ENCODE measurements around the gene ABLIM2.

ABLIM2 gene

GRCh38 chr4:8117278-8117682 lies 41.3 kb downstream of the ABLIM2 start:
- Histone ChIP-seq H3K9me3 (ENCODE audit: control insufficient read depth in 2 of 2, low read length in 2 of 2) (no peaks in the 10 kb centered on the region), H3K27me3 (ENCODE audit: control insufficient read depth in 2 of 2, insufficient read depth in 2 of 2, low read length in 2 of 2) (no peaks in the 10 kb centered on the region), H3K27ac (ENCODE audit: low read depth in 2 of 2, low read length in 2 of 2) (no peak overlapping the region), H3K36me3 (ENCODE audit: control insufficient read depth in 2 of 2, insufficient read depth in 2 of 2, low read length in 2 of 2) (no peaks in the 10 kb centered on the region), H3K9ac (ENCODE audit: low read depth in 1 of 2, low read length in 2 of 2) (no peak overlapping the region), H3K4me1 (ENCODE audit: control insufficient read depth in 2 of 2, insufficient read depth in 2 of 2, low read length in 2 of 2) (peaks cover 28 to 35% of the 10 kb centered on the region in 2 donors), H3K4me3 (ENCODE audit: low read length in 2 of 2) (no peak overlapping the region)

GRCh38 chr4:8115916-8116315 lies 42.7 kb downstream of the ABLIM2 start:
- H3K9ac ChIP-seq (ENCODE audit: low read depth in 1 of 2, low read length in 2 of 2), result no peak overlapping the region
- no peaks in the 10 kb centered on the region for H3K27me3 ChIP-seq (ENCODE audit: control insufficient read depth in 2 of 2, insufficient read depth in 2 of 2, low read length in 2 of 2)
- no peaks in the 10 kb centered on the region for H3K36me3 ChIP-seq (ENCODE audit: control insufficient read depth in 2 of 2, insufficient read depth in 2 of 2, low read length in 2 of 2)
- no peaks in the 10 kb centered on the region for H3K9me3 ChIP-seq (ENCODE audit: control insufficient read depth in 2 of 2, low read length in 2 of 2)
- no peak overlapping the region for H3K4me3 ChIP-seq (ENCODE audit: low read length in 2 of 2)
- peaks cover 29 to 36% of the 10 kb centered on the region in 2 donors for H3K4me1 ChIP-seq (ENCODE audit: control insufficient read depth in 2 of 2, insufficient read depth in 2 of 2, low read length in 2 of 2)
- no peak overlapping the region for H3K27ac ChIP-seq (ENCODE audit: low read depth in 2 of 2, low read length in 2 of 2)

GRCh38 chr4:8115203-8115520 lies 43.5 kb downstream of the ABLIM2 start:
- Histone ChIP-seq H3K4me1 (ENCODE audit: control insufficient read depth in 2 of 2, insufficient read depth in 2 of 2, low read length in 2 of 2) (peaks cover 29 to 36% of the 10 kb centered on the region in 2 donors), H3K4me3 (ENCODE audit: low read length in 2 of 2) (no peak overlapping the region), H3K27me3 (ENCODE audit: control insufficient read depth in 2 of 2, insufficient read depth in 2 of 2, low read length in 2 of 2) (no peaks in the 10 kb centered on the region), H3K27ac (ENCODE audit: low read depth in 2 of 2, low read length in 2 of 2) (peak overlapping the region in 1 of 2 donors; percentile 92), H3K9me3 (ENCODE audit: control insufficient read depth in 2 of 2, low read length in 2 of 2) (no peaks in the 10 kb centered on the region), H3K9ac (ENCODE audit: low read depth in 1 of 2, low read length in 2 of 2) (no peak overlapping the region), H3K36me3 (ENCODE audit: control insufficient read depth in 2 of 2, insufficient read depth in 2 of 2, low read length in 2 of 2) (no peaks in the 10 kb centered on the region)

GRCh38 chr4:8114456-8115202 lies 44.0 kb downstream of the ABLIM2 start:
- Histone ChIP-seq H3K4me1 (ENCODE audit: control insufficient read depth in 2 of 2, insufficient read depth in 2 of 2, low read length in 2 of 2) (peaks cover 29 to 36% of the 10 kb centered on the region in 2 donors), H3K27me3 (ENCODE audit: control insufficient read depth in 2 of 2, insufficient read depth in 2 of 2, low read length in 2 of 2) (no peaks in the 10 kb centered on the region), H3K4me3 (ENCODE audit: low read length in 2 of 2) (peak overlapping the region in 1 of 2 donors; percentile 9), H3K36me3 (ENCODE audit: control insufficient read depth in 2 of 2, insufficient read depth in 2 of 2, low read length in 2 of 2) (no peaks in the 10 kb centered on the region), H3K27ac (ENCODE audit: low read depth in 2 of 2, low read length in 2 of 2) (peak overlapping the region; percentile 92 to 93), H3K9me3 (ENCODE audit: control insufficient read depth in 2 of 2, low read length in 2 of 2) (no peaks in the 10 kb centered on the region), H3K9ac (ENCODE audit: low read depth in 1 of 2, low read length in 2 of 2) (peak overlapping the region; percentile 56 to 62)

GRCh38 chr4:8113611-8114377 lies 44.8 kb downstream of the ABLIM2 start:
- H3K4me1 ChIP-seq (ENCODE audit: control insufficient read depth in 2 of 2, insufficient read depth in 2 of 2, low read length in 2 of 2), result peaks cover 29 to 36% of the 10 kb centered on the region in 2 donors
- peak overlapping the region; percentile 92 to 93 for H3K27ac ChIP-seq (ENCODE audit: low read depth in 2 of 2, low read length in 2 of 2)
- peak overlapping the region; percentile 56 to 62 for H3K9ac ChIP-seq (ENCODE audit: low read depth in 1 of 2, low read length in 2 of 2)

GRCh38 chr4:8112672-8113071 lies 45.9 kb downstream of the ABLIM2 start:
- peaks cover 29 to 38% of the 10 kb centered on the region in 2 donors for H3K4me1 ChIP-seq (ENCODE audit: control insufficient read depth in 2 of 2, insufficient read depth in 2 of 2, low read length in 2 of 2)
- peak overlapping the region; percentile 56 to 62 for H3K9ac ChIP-seq (ENCODE audit: low read depth in 1 of 2, low read length in 2 of 2)
- H3K4me3 ChIP-seq (ENCODE audit: low read length in 2 of 2), result peak overlapping the region; percentile 41 to 56
- no peaks in the 10 kb centered on the region for H3K9me3 ChIP-seq (ENCODE audit: control insufficient read depth in 2 of 2, low read length in 2 of 2)
- no peaks in the 10 kb centered on the region for H3K36me3 ChIP-seq (ENCODE audit: control insufficient read depth in 2 of 2, insufficient read depth in 2 of 2, low read length in 2 of 2)
- H3K27me3 ChIP-seq (ENCODE audit: control insufficient read depth in 2 of 2, insufficient read depth in 2 of 2, low read length in 2 of 2), result no peaks in the 10 kb centered on the region
- H3K27ac ChIP-seq (ENCODE audit: low read depth in 2 of 2, low read length in 2 of 2), result peak overlapping the region; percentile 92 to 93

More at GRCh38 chr4:8113611-8114377, 44.8 kb downstream of the ABLIM2 start:
- Histone ChIP-seq H3K4me3 (ENCODE audit: low read length in 2 of 2) (peak overlapping the region; percentile 41 to 56), H3K9me3 (ENCODE audit: control insufficient read depth in 2 of 2, low read length in 2 of 2) (no peaks in the 10 kb centered on the region), H3K27me3 (ENCODE audit: control insufficient read depth in 2 of 2, insufficient read depth in 2 of 2, low read length in 2 of 2) (no peaks in the 10 kb centered on the region), H3K36me3 (ENCODE audit: control insufficient read depth in 2 of 2, insufficient read depth in 2 of 2, low read length in 2 of 2) (no peaks in the 10 kb centered on the region)

GRCh38 chr4:8112036-8112576 lies 46.5 kb downstream of the ABLIM2 start:
- H3K4me1 ChIP-seq (ENCODE audit: control insufficient read depth in 2 of 2, insufficient read depth in 2 of 2, low read length in 2 of 2), result peaks cover 26 to 34% of the 10 kb centered on the region in 2 donors
- no peaks in the 10 kb centered on the region for H3K27me3 ChIP-seq (ENCODE audit: control insufficient read depth in 2 of 2, insufficient read depth in 2 of 2, low read length in 2 of 2)
- H3K36me3 ChIP-seq (ENCODE audit: control insufficient read depth in 2 of 2, insufficient read depth in 2 of 2, low read length in 2 of 2), result no peaks in the 10 kb centered on the region
- H3K9me3 ChIP-seq (ENCODE audit: control insufficient read depth in 2 of 2, low read length in 2 of 2), result no peaks in the 10 kb centered on the region
- H3K4me3 ChIP-seq (ENCODE audit: low read length in 2 of 2), result no peak overlapping the region
- H3K9ac ChIP-seq (ENCODE audit: low read depth in 1 of 2, low read length in 2 of 2), result no peak overlapping the region
- peak overlapping the region in 1 of 2 donors; percentile 93 for H3K27ac ChIP-seq (ENCODE audit: low read depth in 2 of 2, low read length in 2 of 2)

- H3K9ac ChIP-seq (ENCODE audit: low read depth in 1 of 2, low read length in 2 of 2), result no peak overlapping the region
- no peaks in the 10 kb centered on the region for H3K9me3 ChIP-seq (ENCODE audit: control insufficient read depth in 2 of 2, low read length in 2 of 2)
- peaks cover 26 to 34% of the 10 kb centered on the region in 2 donors for H3K4me1 ChIP-seq (ENCODE audit: control insufficient read depth in 2 of 2, insufficient read depth in 2 of 2, low read length in 2 of 2)
- no peak overlapping the region for H3K27ac ChIP-seq (ENCODE audit: low read depth in 2 of 2, low read length in 2 of 2)
- H3K36me3 ChIP-seq (ENCODE audit: control insufficient read depth in 2 of 2, insufficient read depth in 2 of 2, low read length in 2 of 2), result no peaks in the 10 kb centered on the region
- H3K27me3 ChIP-seq (ENCODE audit: control insufficient read depth in 2 of 2, insufficient read depth in 2 of 2, low read length in 2 of 2), result no peaks in the 10 kb centered on the region
- no peak overlapping the region for H3K4me3 ChIP-seq (ENCODE audit: low read length in 2 of 2)
These were observed 48.3 kb downstream of the ABLIM2 start for GRCh38 chr4:8110071-8110986.

- Histone ChIP-seq H3K27me3 (ENCODE audit: control insufficient read depth in 2 of 2, insufficient read depth in 2 of 2, low read length in 2 of 2) (no peaks in the 10 kb centered on the region), H3K36me3 (ENCODE audit: control insufficient read depth in 2 of 2, insufficient read depth in 2 of 2, low read length in 2 of 2) (no peaks in the 10 kb centered on the region), H3K4me1 (ENCODE audit: control insufficient read depth in 2 of 2, insufficient read depth in 2 of 2, low read length in 2 of 2) (peaks cover 21 to 27% of the 10 kb centered on the region in 2 donors), H3K9me3 (ENCODE audit: control insufficient read depth in 2 of 2, low read length in 2 of 2) (no peaks in the 10 kb centered on the region), H3K4me3 (ENCODE audit: low read length in 2 of 2) (no peak overlapping the region), H3K9ac (ENCODE audit: low read depth in 1 of 2, low read length in 2 of 2) (no peak overlapping the region), H3K27ac (ENCODE audit: low read depth in 2 of 2, low read length in 2 of 2) (no peak overlapping the region)
These were observed 49.1 kb downstream of the ABLIM2 start for GRCh38 chr4:8109406-8110065.

Data from mucosa of rectum (tissue), 2 donors.